ENCODE measurements around the gene SCAF1. TPM values are rescaled to one million over a fixed set of nuclear protein-coding genes. Genes with fewer than 3 reads are reported as not detected.

The SCAF1 gene
- total RNA-seq, 1 donor from 2014 or later, result 51.0 TPM

DNA sequence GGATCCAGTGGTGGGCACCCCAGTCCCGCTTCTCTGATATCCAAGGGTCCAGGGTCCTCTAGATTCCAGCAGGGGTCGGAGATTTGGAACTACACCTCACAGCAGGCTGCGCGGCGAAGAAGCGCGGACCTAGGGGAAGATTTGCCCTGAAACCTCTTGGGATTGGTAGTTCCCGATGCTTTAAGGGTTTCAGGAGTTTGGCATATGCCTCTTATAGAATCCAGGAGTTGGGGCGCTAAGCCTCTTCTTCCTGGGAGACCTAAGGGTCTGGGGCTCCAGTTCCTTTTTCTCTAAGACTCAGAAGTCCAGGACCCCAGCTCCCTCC, 24.1 kb downstream of the SCAF1 start:
- DNase-seq (ENCODE audit: low read depth), result no peak
- TF ChIP-seq, protein P1, sequence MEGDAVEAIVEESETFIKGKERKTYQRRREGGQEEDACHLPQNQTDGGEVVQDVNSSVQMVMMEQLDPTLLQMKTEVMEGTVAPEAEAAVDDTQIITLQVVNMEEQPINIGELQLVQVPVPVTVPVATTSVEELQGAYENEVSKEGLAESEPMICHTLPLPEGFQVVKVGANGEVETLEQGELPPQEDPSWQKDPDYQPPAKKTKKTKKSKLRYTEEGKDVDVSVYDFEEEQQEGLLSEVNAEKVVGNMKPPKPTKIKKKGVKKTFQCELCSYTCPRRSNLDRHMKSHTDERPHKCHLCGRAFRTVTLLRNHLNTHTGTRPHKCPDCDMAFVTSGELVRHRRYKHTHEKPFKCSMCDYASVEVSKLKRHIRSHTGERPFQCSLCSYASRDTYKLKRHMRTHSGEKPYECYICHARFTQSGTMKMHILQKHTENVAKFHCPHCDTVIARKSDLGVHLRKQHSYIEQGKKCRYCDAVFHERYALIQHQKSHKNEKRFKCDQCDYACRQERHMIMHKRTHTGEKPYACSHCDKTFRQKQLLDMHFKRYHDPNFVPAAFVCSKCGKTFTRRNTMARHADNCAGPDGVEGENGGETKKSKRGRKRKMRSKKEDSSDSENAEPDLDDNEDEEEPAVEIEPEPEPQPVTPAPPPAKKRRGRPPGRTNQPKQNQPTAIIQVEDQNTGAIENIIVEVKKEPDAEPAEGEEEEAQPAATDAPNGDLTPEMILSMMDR (conservative IDR thresholded peaks at IDR 0.05; ENCODE audit: low read depth, low read length), result peak; percentile 7
- H3K4me3 ChIP-seq (ENCODE audit: low read depth, low read length), result peak overlapping the region; percentile 87

GRCh38 chr19:49667473-49667872, 25.5 kb downstream of the SCAF1 start:
- no peak for DNase-seq (ENCODE audit: low read depth)
- TF ChIP-seq, protein P1 (conservative IDR thresholded peaks at IDR 0.05; ENCODE audit: low read depth, low read length), result no peak
- H3K4me3 ChIP-seq (ENCODE audit: low read depth, low read length), result no peak overlapping the region

DNA sequence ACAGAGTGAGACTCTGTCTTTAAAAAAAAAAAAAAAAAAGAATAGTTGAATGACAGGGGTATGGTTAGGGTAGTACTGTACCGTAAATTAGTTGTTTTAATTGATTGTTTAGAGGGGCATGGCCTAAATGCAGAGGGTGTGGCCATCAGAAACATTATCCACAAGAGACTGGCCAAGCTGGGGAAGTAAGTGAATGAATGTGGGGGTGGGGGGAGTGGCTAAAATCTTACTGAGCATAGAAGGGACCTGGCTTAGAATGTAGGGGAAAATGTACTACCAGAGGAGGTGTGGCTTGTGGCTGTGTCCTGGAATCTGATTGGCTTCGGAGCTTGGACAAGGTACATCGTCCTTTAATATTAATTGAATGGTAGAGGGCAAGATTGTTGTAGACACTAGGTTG, 27.5 kb downstream of the SCAF1 start:
- TF ChIP-seq, protein P1 (conservative IDR thresholded peaks at IDR 0.05; ENCODE audit: low read depth, low read length), result no peak
- no peak for DNase-seq (ENCODE audit: low read depth)
- H3K4me3 ChIP-seq (ENCODE audit: low read depth, low read length), result no peak overlapping the region

- peak overlapping the region; percentile 43 for H3K4me3 ChIP-seq (ENCODE audit: low read depth, low read length)
- TF ChIP-seq, protein P1 (conservative IDR thresholded peaks at IDR 0.05; ENCODE audit: low read depth, low read length), result peak; percentile 95
- no peak for DNase-seq (ENCODE audit: low read depth)
Observed at GRCh38 chr19:49672131-49672919, 30.3 kb downstream of the SCAF1 start.

DNA sequence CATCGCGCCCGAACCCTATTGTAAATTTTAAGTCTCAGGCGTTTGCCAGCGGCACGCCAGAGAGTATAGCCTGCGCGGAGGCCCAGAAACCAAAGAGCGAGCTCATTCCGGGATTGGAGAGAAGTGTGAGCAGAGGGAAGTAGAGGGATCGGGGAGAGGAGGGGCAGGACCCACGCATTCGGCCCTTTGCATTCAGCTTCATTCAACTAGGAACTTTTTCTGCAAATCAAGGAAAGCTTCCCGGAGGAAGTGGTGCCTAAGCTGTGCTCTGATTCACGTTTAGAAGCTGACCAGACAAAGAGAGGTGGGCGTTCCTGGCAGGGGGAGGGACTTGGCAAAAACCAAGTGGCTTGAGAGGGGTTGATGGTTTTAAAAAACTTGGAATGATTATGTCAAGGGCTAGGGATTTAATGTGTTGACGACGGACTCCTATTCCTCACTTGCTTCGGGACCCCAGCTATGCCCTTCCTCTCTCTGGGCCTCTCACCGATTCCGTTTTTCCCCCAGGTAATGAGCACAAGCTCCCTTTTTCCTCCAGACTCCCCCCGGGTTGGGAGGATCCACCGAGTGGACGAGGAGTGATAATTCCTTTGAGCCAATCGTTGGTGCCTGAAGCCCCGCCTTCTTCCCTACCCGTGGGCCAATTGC, 34.3 kb downstream of the SCAF1 start:
- H3K4me3 ChIP-seq (ENCODE audit: low read depth, low read length), result peak overlapping the region; percentile 55

DNA sequence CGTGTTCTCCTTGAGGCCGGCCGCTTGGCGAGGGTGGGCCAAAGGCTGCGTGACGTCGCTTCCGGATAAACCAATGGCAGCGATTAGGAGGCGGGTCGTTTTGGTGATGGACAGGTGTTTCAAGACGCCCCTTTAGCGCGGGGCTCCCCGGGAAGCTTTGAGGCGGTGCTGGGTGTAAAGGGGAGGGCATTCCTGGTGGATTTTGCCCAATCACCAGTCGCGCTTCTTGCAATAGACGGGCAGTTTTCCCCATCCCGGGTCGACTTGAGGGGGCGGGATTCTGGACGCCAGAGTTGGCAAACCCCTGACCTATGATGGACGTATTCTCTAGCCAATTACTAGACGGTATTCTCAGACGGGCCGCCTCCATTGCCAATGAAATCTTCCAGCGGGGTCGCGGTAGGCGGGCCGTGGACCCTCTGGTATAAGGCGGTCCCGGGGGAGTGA, 34.8 kb downstream of the SCAF1 start:
- peak; percentile 99 for DNase-seq (ENCODE audit: low read depth)
- TF ChIP-seq, protein P1 (conservative IDR thresholded peaks at IDR 0.05; ENCODE audit: low read depth, low read length), result no peak
- peak overlapping the region; percentile 100 for H3K4me3 ChIP-seq (ENCODE audit: low read depth, low read length)

More for the DNA sequence above, 34.3 kb downstream of the SCAF1 start:
- TF ChIP-seq, protein P1 (conservative IDR thresholded peaks at IDR 0.05; ENCODE audit: low read depth, low read length), result no peak
- peak; percentile 93 for DNase-seq (ENCODE audit: low read depth)
